Measurements from ENCODE around the gene ISG20. TPM values are rescaled to one million over a fixed set of nuclear protein-coding genes. Genes with fewer than 3 reads are reported as not detected.
A peak's percentile ranks its signal among the peaks of the same experiment; 100 is the strongest.

Gene ISG20
- total RNA-seq, 1 experiment from 2014 or later: 14.9 TPM

GRCh38 chr15:88663141-88663621, 24.4 kb downstream of the ISG20 start:
- BruUV-seq (replicated peaks): no TSS peak
- intact Hi-C loops (cut with micrococcal nuclease; ENCODE audit: unreplicated experiment) (no loop called here), in situ Hi-C loops (cut with HindIII; ENCODE audit: low pct_unique_long_range_greater_than_20kb, low sequenced_read_pairs) (no loop called here)
- H3K4me3 ChIP-seq (ENCODE audit: low read depth in 2 of 2, low read length in 2 of 2): no peak overlapping the region
- ChIA-PET CTCF (no interaction called here), POLR2A (no interaction called here)
- DNase-seq (ENCODE audit: low read depth, low spot score) (no peak), ATAC-seq (no peak)
- H3K36me3 ChIP-seq (ENCODE audit: control insufficient read depth, insufficient read depth, low read length): no peaks in the 10 kb centered on the region
- no peaks in the 10 kb centered on the region for H3K4me1 ChIP-seq (ENCODE audit: control insufficient read depth, insufficient read depth, low read length)
- peaks cover 4% of the 10 kb centered on the region; the same call in 1 of the 2 replicates for H3K27me3 ChIP-seq (ENCODE audit: control insufficient read depth, insufficient read depth, low read length)
- TF ChIP-seq TCF7L2 (IDR thresholded peaks at IDR 0.05; ENCODE audit: low read depth, low read length) (no peak), POLR2AphosphoS5 (IDR thresholded peaks at IDR 0.05; ENCODE audit: low read depth, low read length) (no peak), REST (IDR thresholded peaks at IDR 0.05; ENCODE audit: insufficient read depth in 1 of 2, low read depth in 2 of 2, low read length in 1 of 2) (no peak), SIN3A (IDR thresholded peaks at IDR 0.05; ENCODE audit: borderline replicate concordance, insufficient read depth, low read depth, low read length) (no peak), CTCF (IDR thresholded peaks at IDR 0.05) (no peak)
- no peaks in the 10 kb centered on the region for H3K9me3 ChIP-seq (ENCODE audit: control insufficient read depth, insufficient read depth, low read depth, low read length)
- no peak overlapping the region for H3K27ac ChIP-seq (ENCODE audit: low read length)

- ChIA-PET POLR2A (no interaction called here), CTCF (no interaction called here)
- Histone ChIP-seq H3K9me3 (ENCODE audit: control insufficient read depth, insufficient read depth, low read depth, low read length) (no peaks in the 10 kb centered on the region), H3K27ac (ENCODE audit: low read length) (no peak overlapping the region), H3K4me3 (ENCODE audit: low read depth in 2 of 2, low read length in 2 of 2) (no peak overlapping the region), H3K36me3 (ENCODE audit: control insufficient read depth, insufficient read depth, low read length) (no peaks in the 10 kb centered on the region), H3K27me3 (ENCODE audit: control insufficient read depth, insufficient read depth, low read length) (peaks cover 4% of the 10 kb centered on the region; the same call in 1 of the 2 replicates), H3K4me1 (ENCODE audit: control insufficient read depth, insufficient read depth, low read length) (no peaks in the 10 kb centered on the region)
- no TSS peak for BruUV-seq (replicated peaks)
- DNase-seq (ENCODE audit: low read depth, low spot score): no peak
- peak; percentile 42 for ATAC-seq
- in situ Hi-C loops (cut with HindIII; ENCODE audit: low pct_unique_long_range_greater_than_20kb, low sequenced_read_pairs) (no loop called here), intact Hi-C loops (cut with micrococcal nuclease; ENCODE audit: unreplicated experiment) (no loop called here)
- TF ChIP-seq CTCF (IDR thresholded peaks at IDR 0.05): peak; percentile 27
- TF ChIP-seq REST (IDR thresholded peaks at IDR 0.05; ENCODE audit: insufficient read depth in 1 of 2, low read depth in 2 of 2, low read length in 1 of 2): no peak
Observed at GRCh38 chr15:88664151-88664778, 25.4 kb downstream of the ISG20 start.
